HG03378 (cell line): ENCODE data around the gene RASSF3.
A peak's percentile ranks its signal among the peaks of the same experiment; 100 is the strongest.
"Not testable (repeated sequence)": the region's sequence is repeated elsewhere in the genome, so short reads cannot be mapped to it uniquely, and the experiment has no call there.

Experiments used
- ATAC-seq: cut with Tn5 transposase; IDR thresholded peaks from one replicate; pipeline ENCODE4 v1.9.1; 2021; ENCODE audit warnings: mild to moderate bottlenecking, moderate library complexity; ENCODE audit not compliant: unreplicated experiment

Gene RASSF3

GRCh38 chr12:64631197-64631596 is 20.9 kb downstream of the RASSF3 start:
- peak; percentile 68 for ATAC-seq

GRCh38 chr12:64633011-64633939 is 23.0 kb downstream of the RASSF3 start:
- no peak for ATAC-seq

- peak; percentile 48 for ATAC-seq
Measured at GRCh38 chr12:64633940-64634337, 23.6 kb downstream of the RASSF3 start.

GRCh38 chr12:64634508-64635092 is 24.3 kb downstream of the RASSF3 start:
- ATAC-seq, result no peak

GRCh38 chr12:64635356-64635998 is 25.2 kb downstream of the RASSF3 start:
- no peak for ATAC-seq

- ATAC-seq, result no peak
Measured at GRCh38 chr12:64636856-64637255, 26.6 kb downstream of the RASSF3 start.

- ATAC-seq, result no peak
Measured at GRCh38 chr12:64639466-64639865, 29.2 kb downstream of the RASSF3 start.

GRCh38 chr12:64646318-64646717 is 36.0 kb downstream of the RASSF3 start:
- no peak for ATAC-seq

- ATAC-seq, result no peak
Measured at GRCh38 chr12:64649487-64649886, 39.2 kb downstream of the RASSF3 start.

GRCh38 chr12:64650762-64651161 is 40.5 kb downstream of the RASSF3 start:
- no peak for ATAC-seq

GRCh38 chr12:64652346-64652745 is 42.1 kb downstream of the RASSF3 start:
- ATAC-seq, result no peak

GRCh38 chr12:64653123-64653522 is 42.8 kb downstream of the RASSF3 start:
- no peak for ATAC-seq

GRCh38 chr12:64653907-64654306 is 43.6 kb downstream of the RASSF3 start:
- ATAC-seq, result not testable (repeated sequence)

- no peak for ATAC-seq
Measured at GRCh38 chr12:64655141-64655540, 44.8 kb downstream of the RASSF3 start.

GRCh38 chr12:64656429-64656828 is 46.1 kb downstream of the RASSF3 start:
- no peak for ATAC-seq

- no peak for ATAC-seq
Measured at GRCh38 chr12:64658892-64659481, 48.7 kb downstream of the RASSF3 start.

GRCh38 chr12:64660237-64661018 is 50.1 kb downstream of the RASSF3 start:
- ATAC-seq, result peak; percentile 42

- no peak for ATAC-seq
Measured at GRCh38 chr12:64663015-64663414, 52.7 kb downstream of the RASSF3 start.

GRCh38 chr12:64665514-64665913 is 55.2 kb downstream of the RASSF3 start:
- peak; percentile 27 for ATAC-seq

- ATAC-seq, result peak; percentile 27
Measured at GRCh38 chr12:64666054-64666914, 56.0 kb downstream of the RASSF3 start.
